Mesothelial cell of epicardium (in vitro differentiated cells): ENCODE results near the gene MIB1. TPM values are rescaled to one million over a fixed set of nuclear protein-coding genes. Genes with fewer than 3 reads are reported as not detected.
A peak's percentile ranks its signal among the peaks of the same experiment; 100 is the strongest.

ENCODE experiments used
- DNase-seq, 2 experiments: peaks; one replicate each; pipeline ENCODE4 v3.0.0; 2021; ENCODE audit warnings: low spot score in 2 of 2; ENCODE audit not compliant: unreplicated experiment in 2 of 2
- H3K27ac Mint-ChIP-seq: 2 replicates; pipeline ENCODE4 v1.8.0; 2021; ENCODE audit warnings: mixed read lengths
- H3K27me3 Mint-ChIP-seq: 2 replicates; pipeline ENCODE4 v1.8.0; 2021; ENCODE audit warnings: low read depth, mixed read lengths
- H3K36me3 Mint-ChIP-seq: 2 replicates; pipeline ENCODE4 v1.8.0; 2021; ENCODE audit warnings: mixed read lengths
- H3K4me1 Mint-ChIP-seq: 2 replicates; pipeline ENCODE4 v1.8.0; 2021; ENCODE audit warnings: mixed read lengths
- H3K4me3 Mint-ChIP-seq: 2 replicates; pipeline ENCODE4 v1.8.0; 2021; ENCODE audit warnings: mild to moderate bottlenecking, moderate library complexity, mixed read lengths
- H3K9me3 Mint-ChIP-seq: 2 replicates; pipeline ENCODE4 v1.8.0; 2021; ENCODE audit warnings: mixed read lengths
- CTCF ChIP-seq: fragments of 200-600 bp; sonication (generic); IDR thresholded peaks from one replicate; pipeline ENCODE4 v1.5.0; 2021; ENCODE audit warnings: antibody characterized with exemption; ENCODE audit not compliant: unreplicated experiment
- total RNA-seq: library from RNA; stranded (reverse); gene quantifications from 3 replicates; pipeline ENCODE4 v1.2.1, GENCODE V29; 2021

The MIB1 gene
- total RNA-seq, 1 donor from 2014 or later, result 81.9 TPM

- DNase-seq, result no peak
- Mint-ChIP-seq H3K27ac (peak overlapping the region; percentile 48), H3K9me3 (no peaks in the 10 kb centered on the region), H3K4me3 (no peak overlapping the region), H3K27me3 (no peaks in the 10 kb centered on the region), H3K4me1 (peaks cover 19% of the 10 kb centered on the region), H3K36me3 (peaks cover 14% of the 10 kb centered on the region)
- TF ChIP-seq CTCF, result no peak
Observed at GRCh38 chr18:21761471-21762115, 21.0 kb downstream of the MIB1 start.

- no peak overlapping the region for H3K4me3 Mint-ChIP-seq
- peaks cover 19% of the 10 kb centered on the region for H3K4me1 Mint-ChIP-seq
- no peak for TF ChIP-seq CTCF
- DNase-seq, result no peak
- no peaks in the 10 kb centered on the region for H3K27me3 Mint-ChIP-seq
- H3K9me3 Mint-ChIP-seq, result no peaks in the 10 kb centered on the region
- H3K27ac Mint-ChIP-seq, result no peak overlapping the region
- H3K36me3 Mint-ChIP-seq, result peaks cover 20% of the 10 kb centered on the region
Observed at GRCh38 chr18:21762181-21762772, 21.7 kb downstream of the MIB1 start.

DNA sequence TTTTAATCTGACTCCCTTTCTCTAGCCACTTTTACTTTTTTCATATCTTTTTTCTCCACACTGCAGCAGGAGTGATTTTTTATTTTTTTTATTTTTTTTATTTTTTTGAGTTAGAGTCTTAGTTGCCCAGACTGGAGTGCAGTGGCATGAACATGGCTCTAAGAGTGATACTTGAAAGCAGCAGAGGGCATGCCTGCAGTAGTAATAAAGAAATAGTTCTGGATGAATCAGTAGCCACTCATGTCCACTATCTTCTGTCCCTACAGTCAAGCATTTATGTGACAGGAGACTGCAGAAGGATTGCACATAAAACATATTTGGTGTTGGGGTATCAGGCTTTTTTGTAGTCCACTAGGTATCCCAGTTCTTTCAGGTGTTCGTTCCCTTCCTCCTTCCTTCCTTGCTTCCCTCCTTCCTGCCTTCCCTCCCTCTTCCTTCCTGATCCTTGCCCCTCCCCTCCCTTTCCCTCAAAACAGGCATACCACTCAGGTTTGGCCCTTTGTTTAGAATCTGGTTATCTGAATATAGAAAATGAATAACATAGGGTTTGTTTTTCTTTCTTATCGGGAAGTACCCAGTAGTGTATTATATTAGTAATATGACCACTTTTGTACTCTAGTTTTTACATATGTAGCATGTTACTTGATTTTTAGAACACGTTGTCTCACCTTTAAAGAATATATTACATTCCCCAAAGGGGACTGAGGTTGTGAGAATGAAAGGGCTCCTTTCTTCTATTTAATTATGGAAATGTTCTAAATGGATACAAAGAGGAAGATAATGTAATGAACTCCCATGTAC lies 23.5 kb downstream of the MIB1 start:
- H3K4me1 Mint-ChIP-seq, result peaks cover 19% of the 10 kb centered on the region
- no peak for DNase-seq
- no peaks in the 10 kb centered on the region for H3K9me3 Mint-ChIP-seq
- H3K27ac Mint-ChIP-seq, result peak overlapping the region; percentile 44
- peaks cover 27% of the 10 kb centered on the region for H3K36me3 Mint-ChIP-seq
- no peak for TF ChIP-seq CTCF
- no peaks in the 10 kb centered on the region for H3K27me3 Mint-ChIP-seq
- no peak overlapping the region for H3K4me3 Mint-ChIP-seq

GRCh38 chr18:21769206-21769605 lies 28.6 kb downstream of the MIB1 start:
- peaks cover 47% of the 10 kb centered on the region for H3K36me3 Mint-ChIP-seq

DNA sequence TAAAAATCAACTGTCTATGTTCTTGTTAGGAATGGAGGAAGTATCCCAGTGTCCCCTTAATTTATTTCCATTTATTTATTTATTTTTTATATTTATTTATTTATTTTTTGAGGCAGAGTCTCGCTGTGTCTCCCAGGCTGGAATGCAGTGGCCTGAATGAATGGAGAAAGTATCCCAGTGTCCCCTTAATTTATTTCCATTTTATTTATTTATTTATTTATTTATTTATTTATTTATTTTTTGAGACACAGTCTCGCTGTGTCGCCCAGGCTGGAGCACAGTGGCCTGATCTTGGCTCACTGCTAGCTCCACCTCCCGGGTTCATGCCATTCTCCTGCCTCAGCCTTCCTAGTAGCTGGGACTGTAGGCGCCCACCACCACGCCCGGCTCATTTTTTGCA lies 34.1 kb downstream of the MIB1 start:
- Mint-ChIP-seq H3K36me3 (peaks cover 28% of the 10 kb centered on the region), H3K27me3 (no peaks in the 10 kb centered on the region), H3K4me1 (no peaks in the 10 kb centered on the region), H3K27ac (no peak overlapping the region), H3K4me3 (no peak overlapping the region), H3K9me3 (no peaks in the 10 kb centered on the region)
- no peak for DNase-seq
- no peak for TF ChIP-seq CTCF

More at GRCh38 chr18:21769206-21769605, 28.6 kb downstream of the MIB1 start:
- TF ChIP-seq CTCF, result no peak
- H3K4me3 Mint-ChIP-seq, result no peak overlapping the region
- no peak for DNase-seq
- no peaks in the 10 kb centered on the region for H3K4me1 Mint-ChIP-seq
- H3K27ac Mint-ChIP-seq, result no peak overlapping the region
- H3K9me3 Mint-ChIP-seq, result no peaks in the 10 kb centered on the region
- H3K27me3 Mint-ChIP-seq, result no peaks in the 10 kb centered on the region
